Stimulated activated CD8-positive, alpha-beta memory T cell treated with anti-CD3 and anti-CD28 coated beads, Interleukin-15, amount 100 ng/mL, for 48 hours (primary cell): ENCODE measurements around the gene TPM2.

Source experiments
- DNase-seq, 2 donors: peaks; one replicate each; pipeline ENCODE4 v3.0.0-alpha.2; 2020; ENCODE audit warnings: low read depth in 2 of 2

Gene TPM2

GRCh38 chr9:35718721-35719511, 29.2 kb upstream of the TPM2 start:
- DNase-seq: no peak

GRCh38 chr9:35717132-35717870, 27.6 kb upstream of the TPM2 start:
- no peak for DNase-seq

- no peak for DNase-seq
Measured at GRCh38 chr9:35716230-35716629, 26.5 kb upstream of the TPM2 start.

DNA sequence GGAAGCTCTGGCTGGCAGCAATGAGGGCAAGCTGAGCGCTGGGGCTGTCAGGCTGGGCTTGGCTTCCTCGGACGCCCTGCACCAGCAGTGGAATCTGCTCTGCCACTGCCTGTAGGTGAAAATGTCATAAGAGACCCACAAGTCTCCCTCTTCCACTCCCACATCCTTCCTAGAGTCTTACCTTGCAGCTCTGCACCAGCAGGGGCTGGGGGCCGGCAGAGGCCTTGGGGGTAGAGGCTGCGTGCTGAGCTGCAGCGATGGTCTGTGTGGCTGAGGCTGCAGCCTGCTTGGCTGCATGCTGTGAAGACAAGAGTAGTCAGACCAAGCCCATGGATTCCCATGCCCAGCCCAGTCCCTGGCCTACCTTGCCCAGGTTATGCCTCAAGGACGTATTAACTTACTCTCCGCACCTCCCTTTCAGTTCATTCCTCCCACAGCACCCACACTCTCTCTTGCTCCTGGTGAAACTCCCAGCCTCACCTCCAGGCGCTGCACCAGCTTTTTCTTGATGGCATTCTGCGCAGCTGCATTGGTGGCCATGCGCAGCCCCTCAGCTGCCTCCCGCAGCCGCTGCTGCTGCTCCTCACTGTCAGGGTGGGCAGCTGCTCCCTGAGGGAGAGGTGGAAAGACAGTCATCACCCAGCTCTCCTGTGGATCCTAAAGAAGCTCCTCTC, 25.0 kb upstream of the TPM2 start:
- DNase-seq: no peak

DNA sequence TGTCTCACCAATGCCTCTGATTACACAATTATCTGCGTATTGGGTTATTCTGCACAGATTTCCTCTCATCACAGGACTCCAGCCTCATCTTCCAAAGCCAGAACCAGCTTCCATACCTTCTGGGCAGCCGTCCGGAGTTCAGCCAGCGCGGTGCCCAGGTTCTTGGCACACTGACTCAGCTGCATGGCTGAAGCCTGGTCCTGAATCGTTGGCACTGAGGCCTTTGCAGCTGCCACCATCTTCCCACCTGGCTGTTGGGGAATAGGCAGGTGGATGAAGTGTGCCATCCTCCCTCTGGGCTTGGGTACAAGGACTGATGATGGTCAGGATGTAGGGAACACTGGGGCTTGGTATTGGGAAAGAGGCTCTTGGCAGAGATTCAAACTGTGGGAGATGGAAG, 24.4 kb upstream of the TPM2 start:
- no peak for DNase-seq

- DNase-seq: no peak
Measured at GRCh38 chr9:35713578-35713977, 23.9 kb upstream of the TPM2 start.

GRCh38 chr9:35712762-35713400, 23.2 kb upstream of the TPM2 start:
- DNase-seq: no peak

GRCh38 chr9:35711501-35712428, 22.0 kb upstream of the TPM2 start:
- DNase-seq: no peak

DNA sequence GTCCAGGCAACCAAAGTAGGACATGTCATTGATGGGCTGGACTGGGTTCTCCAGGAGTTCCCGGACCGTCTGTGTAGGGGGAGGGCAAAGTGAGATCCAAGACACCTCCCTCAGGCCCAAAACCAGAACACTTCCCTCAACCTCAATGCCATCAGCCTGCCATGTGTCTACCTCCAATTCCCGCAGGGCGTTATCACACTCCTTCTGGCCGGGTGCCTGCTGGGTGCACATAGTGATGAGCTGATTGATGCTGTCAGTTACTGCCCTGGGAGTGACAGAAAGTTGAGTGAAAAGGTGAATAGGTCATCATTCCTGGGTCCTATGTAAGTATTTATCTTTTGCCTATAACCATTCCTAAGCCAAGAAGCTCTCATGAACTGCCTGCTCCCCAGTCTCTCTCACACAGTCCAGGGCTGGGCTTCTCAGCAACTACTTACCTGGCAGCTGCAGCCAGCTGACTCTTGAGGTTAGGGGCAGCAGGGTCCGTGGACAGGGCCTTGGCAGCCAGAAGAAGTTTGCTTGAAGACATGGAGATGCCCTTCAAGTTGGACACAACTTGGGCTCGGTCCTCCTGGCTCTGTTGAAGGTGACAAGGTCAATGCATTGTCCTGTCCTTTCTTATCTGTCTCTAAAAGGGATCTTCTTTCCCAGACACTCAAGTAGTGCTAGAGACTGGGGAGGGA, 21.2 kb upstream of the TPM2 start:
- DNase-seq: no peak

- no peak for DNase-seq
Measured at GRCh38 chr9:35708146-35708545, 18.4 kb upstream of the TPM2 start.

DNA sequence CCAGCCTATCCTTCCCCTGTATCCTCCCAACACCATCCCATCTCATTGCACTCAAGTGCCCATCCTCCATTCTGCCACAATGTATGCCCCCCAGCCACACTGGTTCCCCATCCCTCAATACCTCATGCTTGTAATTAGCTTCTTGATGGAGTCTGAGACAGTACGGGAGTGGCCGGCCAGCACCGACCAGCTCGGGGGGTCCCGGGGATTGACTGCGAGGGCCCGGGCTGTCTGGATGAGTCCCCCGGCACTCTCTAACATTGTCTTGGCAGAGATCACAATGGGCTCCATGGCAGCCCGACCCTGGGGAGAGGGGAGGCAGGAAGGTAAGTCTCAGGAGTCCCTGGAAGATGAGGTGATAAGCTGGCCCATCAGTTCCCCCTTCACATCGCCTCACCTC, 17.2 kb upstream of the TPM2 start:
- no peak for DNase-seq

GRCh38 chr9:35705836-35706430, 16.2 kb upstream of the TPM2 start:
- no peak for DNase-seq

GRCh38 chr9:35705372-35705771, 15.6 kb upstream of the TPM2 start:
- DNase-seq: no peak

DNA sequence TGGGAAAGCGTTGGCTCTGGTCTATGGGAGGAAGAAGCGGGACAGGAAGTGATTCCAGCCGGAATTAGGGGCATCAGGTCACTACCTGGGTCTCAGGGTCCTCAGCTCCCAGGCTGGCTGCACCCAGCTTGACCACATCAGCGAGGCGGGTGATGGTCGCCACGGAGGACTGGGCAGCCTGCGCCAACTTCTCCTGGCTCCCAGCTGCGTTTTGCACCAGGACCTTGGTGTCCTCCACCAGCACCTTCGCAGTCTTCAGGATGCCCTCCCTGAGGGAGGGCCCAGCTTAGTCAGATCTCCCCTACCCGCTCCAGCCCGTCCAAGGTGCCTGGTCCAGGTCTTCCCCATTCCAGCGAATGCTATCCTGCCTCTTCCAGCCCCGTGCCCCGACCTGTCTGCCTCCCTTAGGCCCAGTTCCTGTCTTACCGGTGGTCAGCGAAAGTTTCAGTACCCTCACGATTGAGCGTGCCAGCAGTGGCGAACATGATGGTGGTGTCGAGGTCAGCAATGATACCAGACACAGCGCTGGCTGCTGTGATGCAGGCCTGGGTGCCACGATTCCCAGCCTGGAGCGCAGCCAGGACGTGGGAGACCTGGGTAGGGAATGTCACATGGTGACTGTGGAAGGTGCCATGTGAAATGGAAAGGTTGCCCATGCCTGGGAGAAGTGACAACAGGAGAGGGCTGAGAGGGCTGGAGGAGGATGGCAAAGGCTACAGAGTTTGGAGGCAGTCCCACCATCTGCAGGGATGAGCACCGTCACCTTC, 14.4 kb upstream of the TPM2 start:
- no peak for DNase-seq

- DNase-seq: no peak
Measured at GRCh38 chr9:35702696-35703095, 13.0 kb upstream of the TPM2 start.

DNA sequence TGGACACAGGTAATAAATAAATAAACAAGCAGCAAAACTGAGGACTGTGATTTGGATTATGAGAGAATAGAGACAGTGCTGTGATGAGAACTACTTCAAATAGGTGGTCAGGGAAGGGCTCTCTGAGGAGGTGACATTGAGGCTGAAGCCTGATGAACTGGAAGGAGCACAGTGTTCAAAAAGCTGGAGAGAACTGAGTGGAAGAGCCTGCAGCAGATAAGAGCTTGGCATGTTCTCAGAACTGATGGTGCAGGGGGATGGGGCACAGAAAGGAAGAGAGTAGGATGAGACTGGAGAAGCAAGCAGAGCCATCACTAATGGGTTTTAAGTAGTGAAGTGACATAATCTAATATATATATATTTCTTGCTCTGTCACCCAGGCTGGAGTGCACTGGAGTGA, 11.2 kb upstream of the TPM2 start:
- no peak for DNase-seq

DNA sequence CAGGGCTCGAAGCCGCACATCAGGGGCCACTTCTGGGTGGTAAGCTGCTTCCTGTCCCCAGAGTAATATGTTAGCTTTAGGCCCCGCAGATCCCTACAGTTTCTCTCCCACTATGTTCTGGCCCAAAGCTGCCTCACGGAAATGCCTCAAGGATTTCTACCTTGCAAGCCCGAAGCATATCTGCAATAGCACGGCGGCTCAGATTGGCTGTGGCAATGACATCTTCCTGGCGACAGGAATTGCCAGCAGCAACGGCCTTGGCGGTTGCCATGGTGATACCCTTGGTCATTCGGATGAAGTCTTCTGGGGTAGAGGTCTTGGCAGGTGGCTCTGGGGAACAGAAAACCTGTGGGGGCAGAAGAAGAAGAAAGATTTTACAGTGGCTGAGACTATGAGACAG, 10.3 kb upstream of the TPM2 start:
- no peak for DNase-seq

DNA sequence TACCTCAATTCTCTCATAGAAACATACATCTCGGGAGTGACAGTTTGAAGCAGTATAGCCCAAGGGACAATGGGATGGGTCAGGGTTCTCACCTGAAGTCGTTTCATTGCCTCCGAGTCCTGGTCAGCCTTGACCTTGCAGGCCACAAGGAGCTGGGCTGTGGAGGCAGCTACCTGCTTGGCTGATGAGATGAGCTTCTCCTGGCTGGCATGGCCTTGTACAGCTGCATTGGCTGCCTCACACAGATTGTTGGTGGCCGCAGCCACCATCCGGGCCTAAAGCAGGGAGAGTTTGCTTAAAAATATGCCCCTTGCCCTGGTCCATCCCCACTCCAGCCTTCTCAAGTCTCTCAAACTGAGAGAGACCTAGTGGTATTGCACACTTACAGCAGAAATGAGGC, 8.5 kb upstream of the TPM2 start:
- DNase-seq: no peak

DNA sequence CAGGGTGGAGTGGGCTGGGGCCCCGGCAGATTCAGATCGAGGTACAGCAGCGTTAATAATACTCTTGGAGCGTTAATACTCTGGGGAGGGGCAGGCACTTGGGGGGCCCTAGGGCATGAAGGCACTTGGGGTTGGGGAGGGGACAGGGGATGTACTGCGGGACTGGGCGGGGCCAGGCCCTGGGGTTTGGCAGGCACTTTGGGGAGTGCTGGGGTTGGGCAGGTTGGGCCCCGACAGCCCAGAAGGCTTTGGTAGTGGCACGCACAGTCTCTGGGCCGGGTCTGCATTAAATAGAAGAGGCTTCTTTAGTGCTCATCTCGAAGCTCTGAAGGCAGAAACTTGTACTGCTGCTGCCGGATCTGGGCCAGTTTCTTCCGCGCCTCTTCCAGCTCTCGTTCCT, 7.8 kb upstream of the TPM2 start:
- DNase-seq: no peak
